ENCODE data around the gene EPC2. TPM values are rescaled to one million over a fixed set of nuclear protein-coding genes. Genes with fewer than 3 reads are reported as not detected.

Gene EPC2
- total and polyA plus RNA-seq, 2 experiments from 2014 or later, result 6.3 to 27.0 TPM

DNA sequence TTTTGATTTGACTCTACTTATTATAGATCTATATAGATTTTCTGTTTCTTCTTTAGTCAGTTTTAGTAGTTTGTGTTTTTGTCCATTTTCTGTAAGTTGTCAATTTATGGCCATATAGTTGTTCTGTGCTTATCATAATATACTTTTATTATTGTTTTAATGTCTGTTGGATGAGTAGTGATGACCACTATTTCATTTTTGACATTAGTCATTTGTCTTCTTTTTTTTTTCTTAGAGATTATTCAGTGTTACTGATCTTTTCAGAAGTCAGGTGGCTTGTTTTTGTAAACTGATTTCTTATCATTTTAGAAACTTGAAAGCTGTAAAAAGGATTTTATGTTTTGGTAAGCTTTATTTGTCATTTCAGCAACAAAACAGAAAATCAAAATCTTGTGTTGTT is 57.3 kb downstream of the EPC2 start:
- no peaks in the 10 kb centered on the region; the same call in 1 of the 2 replicates for H3K9me2 ChIP-seq (ENCODE audit: insufficient read depth)
- ATAC-seq, result no peak
- H4K20me1 ChIP-seq (replicated peaks; ENCODE audit: insufficient read depth), result no peaks in the 10 kb centered on the region
- Mint-ChIP-seq H3K36me3 (ENCODE audit: low read depth) (peaks cover 80% of the 10 kb centered on the region), H3K27me3 (ENCODE audit: insufficient read depth, low read depth, poor library complexity) (peaks cover 4% of the 10 kb centered on the region), H3K4me3 (no peak overlapping the region), H3K4me1 (no peaks in the 10 kb centered on the region), H3K27ac (no peak overlapping the region), H3K9me3 (peaks cover 43% of the 10 kb centered on the region)
- no peak overlapping the region for H2AFZ ChIP-seq
- TF ChIP-seq POLR2AphosphoS5 (IDR thresholded peaks at IDR 0.05; ENCODE audit: low read depth) (no peak), ZNF331 (CRISPR knock-in tag; IDR thresholded peaks at IDR 0.05; ENCODE audit: low read depth) (no peak), JUNB (IDR thresholded peaks at IDR 0.05; ENCODE audit: unreplicated experiment) (no peak), REST (IDR thresholded peaks at IDR 0.05; ENCODE audit: unreplicated experiment) (no peak), EZH2phosphoT487 (IDR thresholded peaks at IDR 0.05; ENCODE audit: unreplicated experiment) (no peak)
- TF ChIP-seq, protein P1, sequence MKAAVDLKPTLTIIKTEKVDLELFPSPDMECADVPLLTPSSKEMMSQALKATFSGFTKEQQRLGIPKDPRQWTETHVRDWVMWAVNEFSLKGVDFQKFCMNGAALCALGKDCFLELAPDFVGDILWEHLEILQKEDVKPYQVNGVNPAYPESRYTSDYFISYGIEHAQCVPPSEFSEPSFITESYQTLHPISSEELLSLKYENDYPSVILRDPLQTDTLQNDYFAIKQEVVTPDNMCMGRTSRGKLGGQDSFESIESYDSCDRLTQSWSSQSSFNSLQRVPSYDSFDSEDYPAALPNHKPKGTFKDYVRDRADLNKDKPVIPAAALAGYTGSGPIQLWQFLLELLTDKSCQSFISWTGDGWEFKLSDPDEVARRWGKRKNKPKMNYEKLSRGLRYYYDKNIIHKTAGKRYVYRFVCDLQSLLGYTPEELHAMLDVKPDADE (IDR thresholded peaks at IDR 0.05), result no peak
- H3F3A ChIP-seq (replicated peaks; ENCODE audit: low read depth), result no peaks in the 10 kb centered on the region
- H3K27ac ChIP-seq (ENCODE audit: low read depth), result no peak overlapping the region
- H3K4me3 ChIP-seq, result no peak overlapping the region
- no peaks in the 10 kb centered on the region for H3K27me3 ChIP-seq (ENCODE audit: insufficient read depth)
- no peak overlapping the region for H3K4me2 ChIP-seq
- no peaks in the 10 kb centered on the region for H3K4me1 ChIP-seq (ENCODE audit: insufficient read depth)
- H3K36me3 ChIP-seq (ENCODE audit: insufficient read depth), result peaks cover 14% of the 10 kb centered on the region; the same call in 1 of the 2 replicates
- DNase-seq (ENCODE audit: low spot score), result no peak
- H3K79me2 ChIP-seq (replicated peaks; ENCODE audit: insufficient read depth), result peaks cover 74% of the 10 kb centered on the region

- Histone ChIP-seq H3K79me2 (replicated peaks; ENCODE audit: insufficient read depth) (peaks cover 69% of the 10 kb centered on the region), H4K20me1 (replicated peaks; ENCODE audit: insufficient read depth) (no peaks in the 10 kb centered on the region), H3K4me1 (ENCODE audit: insufficient read depth) (no peaks in the 10 kb centered on the region), H3K9me2 (ENCODE audit: insufficient read depth) (no peaks in the 10 kb centered on the region; the same call in 1 of the 2 replicates), H3K27me3 (ENCODE audit: insufficient read depth) (no peaks in the 10 kb centered on the region), H3K36me3 (ENCODE audit: insufficient read depth) (peaks cover 14% of the 10 kb centered on the region; the same call in 1 of the 2 replicates), H3K4me3 (no peak overlapping the region), H2AFZ (no peak overlapping the region), H3K27ac (ENCODE audit: low read depth) (no peak overlapping the region), H3K4me2 (no peak overlapping the region), H3F3A (replicated peaks; ENCODE audit: low read depth) (no peaks in the 10 kb centered on the region)
- no peak overlapping the region for H3K27ac Mint-ChIP-seq
- peaks cover 86% of the 10 kb centered on the region for H3K36me3 Mint-ChIP-seq (ENCODE audit: low read depth)
- peaks cover 49% of the 10 kb centered on the region for H3K9me3 Mint-ChIP-seq
- no peaks in the 10 kb centered on the region for H3K4me1 Mint-ChIP-seq
- TF ChIP-seq ZNF331 (CRISPR knock-in tag; IDR thresholded peaks at IDR 0.05; ENCODE audit: low read depth) (no peak), EZH2phosphoT487 (IDR thresholded peaks at IDR 0.05; ENCODE audit: unreplicated experiment) (no peak), REST (IDR thresholded peaks at IDR 0.05; ENCODE audit: unreplicated experiment) (no peak), POLR2AphosphoS5 (IDR thresholded peaks at IDR 0.05; ENCODE audit: low read depth) (no peak), CREB1 (CRISPR knock-in tag; IDR thresholded peaks at IDR 0.05; ENCODE audit: low read depth) (no peak)
- H3K27me3 Mint-ChIP-seq (ENCODE audit: insufficient read depth, low read depth, poor library complexity), result peaks cover 6% of the 10 kb centered on the region
- ATAC-seq, result no peak
- no peak overlapping the region for H3K4me3 Mint-ChIP-seq
- DNase-seq (ENCODE audit: low spot score), result no peak
Measured at GRCh38 chr2:148702475-148702874, 57.9 kb downstream of the EPC2 start.

Data from GM23338 (cell line).